ENCODE results near the gene HEATR5A.
"Not testable (repeated sequence)": the region's sequence is repeated elsewhere in the genome, so short reads cannot be mapped to it uniquely, and the experiment has no call there.

The HEATR5A gene

GRCh38 chr14:31377433-31377832, 42.9 kb downstream of the HEATR5A start:
- H3K4me3 ChIP-seq (ENCODE audit: low read depth, low read length), result no peak overlapping the region
- no peak for TF ChIP-seq CTCF (IDR thresholded peaks at IDR 0.05; ENCODE audit: borderline replicate concordance, insufficient read depth, low read depth, low read length)

- no peak overlapping the region for H3K4me3 ChIP-seq (ENCODE audit: low read depth, low read length)
- TF ChIP-seq CTCF (IDR thresholded peaks at IDR 0.05; ENCODE audit: borderline replicate concordance, insufficient read depth, low read depth, low read length), result no peak
Observed at GRCh38 chr14:31371646-31372045, 48.7 kb downstream of the HEATR5A start.

- H3K4me3 ChIP-seq (ENCODE audit: low read depth, low read length), result no peak overlapping the region
- TF ChIP-seq CTCF (IDR thresholded peaks at IDR 0.05; ENCODE audit: borderline replicate concordance, insufficient read depth, low read depth, low read length), result no peak
Observed at GRCh38 chr14:31363331-31364073, 56.8 kb downstream of the HEATR5A start.

GRCh38 chr14:31362746-31363145, 57.6 kb downstream of the HEATR5A start:
- H3K4me3 ChIP-seq (ENCODE audit: low read depth, low read length), result no peak overlapping the region

GRCh38 chr14:31361761-31362160, 58.6 kb downstream of the HEATR5A start:
- H3K4me3 ChIP-seq (ENCODE audit: low read depth, low read length), result not testable (repeated sequence)

More at GRCh38 chr14:31362746-31363145, 57.6 kb downstream of the HEATR5A start:
- TF ChIP-seq CTCF (IDR thresholded peaks at IDR 0.05; ENCODE audit: borderline replicate concordance, insufficient read depth, low read depth, low read length), result no peak

GRCh38 chr14:31360919-31361662, 59.3 kb downstream of the HEATR5A start:
- TF ChIP-seq CTCF (IDR thresholded peaks at IDR 0.05; ENCODE audit: borderline replicate concordance, insufficient read depth, low read depth, low read length), result no peak
- no peak overlapping the region for H3K4me3 ChIP-seq (ENCODE audit: low read depth, low read length)

GRCh38 chr14:31357279-31357678, 63.1 kb downstream of the HEATR5A start:
- TF ChIP-seq CTCF (IDR thresholded peaks at IDR 0.05; ENCODE audit: borderline replicate concordance, insufficient read depth, low read depth, low read length), result no peak
- no peak overlapping the region for H3K4me3 ChIP-seq (ENCODE audit: low read depth, low read length)

All from GM12875 (cell line).